Mesodermal cell (in vitro differentiated cells): ENCODE results near the gene STARD6. TPM values are rescaled to one million over a fixed set of nuclear protein-coding genes. Genes with fewer than 3 reads are reported as not detected.

Experiments
- H3K27ac ChIP-seq: 2 replicates; pipeline ENCODE4 v1.7.0; 2013; ENCODE audit warnings: mild to moderate bottlenecking, low read depth, low read length, moderate library complexity; ENCODE audit not compliant: severe bottlenecking
- H3K36me3 ChIP-seq: 2 replicates; pipeline ENCODE4 v1.7.1; 2013; ENCODE audit warnings: mild to moderate bottlenecking, low read length, moderate library complexity; ENCODE audit not compliant: control insufficient read depth, insufficient read depth
- H3K4me1 ChIP-seq: one replicate; pipeline ENCODE4 v1.7.1; 2013; ENCODE audit warnings: mild to moderate bottlenecking, low read length; ENCODE audit not compliant: insufficient read depth, control insufficient read depth, poor library complexity, severe bottlenecking
- H3K4me3 ChIP-seq: 2 replicates; pipeline ENCODE4 v1.7.0; 2013; ENCODE audit warnings: low read length, control low read depth, mild to moderate bottlenecking; ENCODE audit not compliant: insufficient read depth, poor library complexity, severe bottlenecking; ENCODE audit errors: extremely low read depth
- H3K9me3 ChIP-seq: 2 replicates; pipeline ENCODE4 v1.7.1; 2013; ENCODE audit warnings: mild to moderate bottlenecking, low read length, moderate library complexity; ENCODE audit not compliant: control insufficient read depth
- WGBS, 2 experiments: methylation state at CpG; one replicate each; pipeline ENCODE4 v1.1.5; 2013; ENCODE audit warnings: missing lambda C conversion rate in 2 of 2; ENCODE audit not compliant: insufficient coverage in 2 of 2; 5-methylcytosine and 5-hydroxymethylcytosine counted together
- polyA plus RNA-seq, 2 experiments: library from polyadenylated mRNA; stranded (reverse); fragments of 50-300 nt; gene quantifications; one replicate each; pipeline ENCODE4 v1.2.3, GENCODE V29; 2013

Gene STARD6, protein sequence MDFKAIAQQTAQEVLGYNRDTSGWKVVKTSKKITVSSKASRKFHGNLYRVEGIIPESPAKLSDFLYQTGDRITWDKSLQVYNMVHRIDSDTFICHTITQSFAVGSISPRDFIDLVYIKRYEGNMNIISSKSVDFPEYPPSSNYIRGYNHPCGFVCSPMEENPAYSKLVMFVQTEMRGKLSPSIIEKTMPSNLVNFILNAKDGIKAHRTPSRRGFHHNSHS
- not detected for polyA plus RNA-seq (2013, experiment 1 of 2)
- not detected for polyA plus RNA-seq (2013, experiment 2 of 2)

DNA sequence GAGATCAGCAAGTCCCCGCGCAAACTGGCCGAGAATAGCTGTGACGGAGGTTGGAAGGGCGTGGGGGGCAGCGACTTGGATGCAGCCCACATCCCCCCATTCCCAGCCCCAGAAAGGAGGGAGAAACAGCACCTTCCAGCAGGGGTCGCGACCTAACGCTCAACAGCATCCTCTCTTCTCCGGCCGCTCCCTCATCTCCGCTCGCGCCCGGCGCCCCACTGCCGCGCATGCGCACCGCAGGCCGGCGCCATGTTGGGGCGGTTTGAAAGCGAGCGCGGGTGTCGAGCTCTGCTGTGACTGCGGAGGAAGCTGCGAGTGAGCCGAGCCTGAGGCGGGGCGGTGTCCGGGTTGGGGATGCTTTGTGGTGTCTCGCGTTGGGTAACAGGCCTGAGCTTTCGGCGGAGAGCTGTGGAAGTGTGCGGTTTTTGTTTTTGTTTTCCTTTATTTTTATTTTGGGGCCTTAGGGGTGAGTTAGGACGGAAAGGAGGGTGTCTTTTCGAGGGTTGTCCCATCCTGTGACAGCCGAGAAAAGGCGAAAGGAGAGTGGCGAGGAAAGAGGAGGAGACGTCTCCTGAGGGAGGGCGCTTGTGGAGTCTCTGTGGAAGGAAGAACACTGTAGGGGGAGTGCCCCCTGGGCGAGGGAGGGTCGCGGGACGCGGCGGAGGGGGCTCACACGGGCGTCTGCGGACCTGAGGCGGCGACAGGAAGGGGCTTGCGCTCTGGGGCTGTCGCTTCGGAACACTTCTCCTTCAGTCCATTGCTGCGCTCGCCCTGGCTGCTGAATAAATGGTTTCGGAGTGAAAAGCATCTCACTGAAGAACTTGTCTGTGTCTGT is at the start of gene STARD6, which contains the start of gene C18orf54:
TSS of gene STARD6 (minus strand) at position 199 of the 835 bp plus-strand sequence. CDS start 3,285 bp downstream, outside the sequence.
TSS of gene C18orf54 (plus strand) at position 247 of the 835 bp plus-strand sequence. CDS start 2,667 bp downstream, outside the sequence.
- 1% methylated on average over 51 to 54 of the region's 62 CpGs for WGBS, 2 experiments

DNA sequence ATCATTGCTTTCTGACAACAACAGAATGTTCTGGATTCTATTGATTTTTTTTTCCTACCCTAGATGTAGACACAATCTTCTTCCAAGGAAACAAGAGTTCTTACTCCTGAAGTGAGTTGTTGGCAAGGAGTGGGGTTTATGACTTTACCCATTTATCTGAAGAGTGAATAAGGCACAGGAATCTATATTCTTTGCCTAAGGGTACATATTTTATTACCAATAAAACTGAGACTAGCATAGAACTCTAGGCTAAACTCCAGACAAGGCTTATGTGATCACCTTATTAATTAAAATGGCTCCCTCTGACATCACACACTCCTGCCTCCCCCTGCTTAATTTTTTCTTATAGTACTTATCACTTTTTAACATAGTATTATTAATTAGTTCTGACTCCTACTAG is 47.6 kb upstream of the STARD6 start:
- Histone ChIP-seq H3K4me1 (no peaks in the 10 kb centered on the region), H3K27ac (no peak overlapping the region), H3K9me3 (no peaks in the 10 kb centered on the region), H3K36me3 (no peaks in the 10 kb centered on the region), H3K4me3 (no peak overlapping the region)

More for the DNA sequence above, at the start of gene STARD6, which contains the start of gene C18orf54:
- Histone ChIP-seq H3K4me3 (peak within 1 kb of the TSS; percentile 88), H3K27ac (peak within 1 kb of the TSS; percentile 90), H3K4me1 (peaks cover 5% of the 10 kb centered on the region), H3K36me3 (peaks cover 20% of the 10 kb centered on the region), H3K9me3 (no peaks in the 10 kb centered on the region)

- Histone ChIP-seq H3K9me3 (no peaks in the 10 kb centered on the region), H3K36me3 (no peaks in the 10 kb centered on the region), H3K4me1 (no peaks in the 10 kb centered on the region), H3K4me3 (no peak overlapping the region), H3K27ac (no peak overlapping the region)
- no CpG with 5 or more reads among the region's 1 CpG for WGBS, 2 experiments
Observed at GRCh38 chr18:54396760-54397159, 39.1 kb upstream of the STARD6 start.

DNA sequence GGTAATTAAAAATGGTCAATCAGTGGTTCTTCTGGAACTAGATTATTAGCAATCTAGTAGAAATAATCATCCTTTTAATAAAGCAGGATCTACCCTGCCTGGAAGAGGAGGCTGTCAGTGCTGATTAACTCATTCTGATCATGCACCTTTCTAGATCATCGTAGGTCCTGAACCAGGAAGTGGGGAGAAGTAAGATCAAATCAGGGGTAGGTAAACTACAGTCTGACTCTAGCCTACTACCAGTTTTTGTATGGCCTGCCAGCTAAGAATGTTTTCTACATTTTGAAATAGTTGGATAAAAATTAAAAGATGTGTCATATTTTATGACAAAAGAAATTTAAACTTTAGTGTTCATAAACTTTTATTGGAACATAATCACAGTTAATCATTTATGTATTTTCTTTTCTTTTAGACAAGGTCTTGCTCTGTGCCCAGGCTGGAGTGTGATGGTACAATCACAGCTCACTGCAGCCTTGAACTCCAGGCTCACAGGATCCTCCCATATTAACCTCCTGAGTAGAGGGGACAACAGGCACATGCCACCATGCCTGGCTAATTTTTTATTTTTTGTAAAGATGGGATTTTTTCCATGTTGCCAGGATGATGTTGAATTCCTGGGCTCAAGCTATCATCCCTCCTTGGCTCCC is 36.1 kb upstream of the STARD6 start:
- WGBS, 2 experiments, result 100% methylated on average over 1 of the region's 1 CpG; no CpG with 5 or more reads in 1 of the 2 experiments
- no peak overlapping the region for H3K27ac ChIP-seq
- peaks cover 5% of the 10 kb centered on the region for H3K4me1 ChIP-seq
- no peaks in the 10 kb centered on the region for H3K36me3 ChIP-seq
- H3K9me3 ChIP-seq, result no peaks in the 10 kb centered on the region
- no peak overlapping the region for H3K4me3 ChIP-seq

GRCh38 chr18:54392543-54393023 is 34.9 kb upstream of the STARD6 start:
- WGBS, 2 experiments, result 0% methylated on average over 1 to 2 of the region's 3 CpGs
- Histone ChIP-seq H3K36me3 (no peaks in the 10 kb centered on the region), H3K4me1 (peaks cover 16% of the 10 kb centered on the region), H3K4me3 (no peak overlapping the region), H3K27ac (no peak overlapping the region), H3K9me3 (peaks cover 9% of the 10 kb centered on the region)

GRCh38 chr18:54390838-54391237 is 33.2 kb upstream of the STARD6 start:
- H3K27ac ChIP-seq, result no peak overlapping the region
- no peak overlapping the region for H3K4me3 ChIP-seq
- H3K4me1 ChIP-seq, result peaks cover 26% of the 10 kb centered on the region
- 96 to 100% methylated on average over 2 of the region's 3 CpGs for WGBS, 2 experiments
- H3K36me3 ChIP-seq, result no peaks in the 10 kb centered on the region
- H3K9me3 ChIP-seq, result peaks cover 16% of the 10 kb centered on the region

DNA sequence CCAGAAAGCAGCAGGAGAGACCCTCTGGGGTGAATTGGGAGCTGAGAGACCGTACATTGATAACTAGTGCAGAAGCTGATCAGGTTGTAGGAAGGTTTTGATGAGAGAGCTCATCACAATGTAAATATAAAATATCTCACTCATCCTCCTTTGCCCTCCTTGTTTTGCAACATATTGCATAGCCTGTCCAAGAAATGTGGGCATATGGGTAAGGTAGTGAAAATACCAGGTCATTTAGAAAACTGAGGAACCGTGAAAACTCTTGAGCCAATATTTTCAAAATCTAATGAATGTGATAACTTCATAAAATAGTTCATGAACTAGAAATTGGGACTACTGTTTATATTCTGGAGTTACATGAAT is 31.5 kb upstream of the STARD6 start:
- peaks cover 30% of the 10 kb centered on the region for H3K4me1 ChIP-seq
- no peak overlapping the region for H3K4me3 ChIP-seq
- H3K36me3 ChIP-seq, result no peaks in the 10 kb centered on the region
- WGBS, 2 experiments, result no CpG with 5 or more reads among the region's 2 CpGs
- H3K9me3 ChIP-seq, result peaks cover 16% of the 10 kb centered on the region
- H3K27ac ChIP-seq, result peak overlapping the region; percentile 94

DNA sequence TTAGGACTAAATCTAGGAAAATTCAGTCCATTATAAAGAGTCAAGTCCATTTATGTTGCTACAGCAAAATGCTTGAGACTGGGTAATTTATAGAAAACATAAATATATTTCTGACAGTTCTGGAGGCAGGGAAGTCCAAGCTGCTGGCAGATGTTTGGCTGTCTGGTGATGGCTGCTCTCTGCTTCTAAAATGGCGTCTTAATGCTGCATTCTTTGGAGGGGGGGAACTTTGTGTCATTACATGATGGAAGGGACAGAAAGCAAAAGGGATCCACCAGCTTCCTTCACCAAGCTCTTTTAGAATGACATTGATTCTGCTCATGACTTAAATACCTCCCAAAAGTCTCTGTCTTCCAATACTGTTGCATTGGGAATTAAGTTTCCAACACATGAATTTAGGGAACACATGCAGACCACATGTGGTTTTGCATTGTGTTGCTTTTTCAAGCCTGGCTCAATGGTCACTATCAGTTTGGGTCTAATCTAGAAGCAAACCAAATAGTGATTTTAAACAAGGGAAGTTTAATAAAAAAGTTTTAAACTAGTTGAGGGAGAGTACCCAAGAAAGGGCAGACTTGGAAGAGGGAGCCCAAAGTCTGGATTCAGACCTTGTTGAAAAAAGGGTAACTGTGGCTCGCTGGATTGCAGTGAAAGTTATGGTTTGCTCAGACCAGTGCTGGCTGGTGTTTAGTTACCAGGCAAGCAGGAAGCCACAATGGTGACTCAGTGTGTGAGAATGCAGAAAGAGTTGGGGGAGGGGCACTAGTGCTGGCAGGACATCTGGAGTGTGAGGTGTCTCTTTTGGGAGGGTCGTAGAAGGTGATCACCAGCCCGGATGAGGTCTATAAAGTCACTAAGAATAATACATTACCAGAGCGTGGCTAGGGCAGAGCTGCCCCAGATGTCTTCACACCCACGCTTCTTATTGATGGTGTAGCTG is 30.8 kb upstream of the STARD6 start:
- Histone ChIP-seq H3K36me3 (no peaks in the 10 kb centered on the region), H3K9me3 (peaks cover 16% of the 10 kb centered on the region), H3K27ac (peak overlapping the region; percentile 94), H3K4me1 (peaks cover 30% of the 10 kb centered on the region), H3K4me3 (no peak overlapping the region)
- WGBS, 2 experiments, result 50 to 67% methylated on average over 1 to 2 of the region's 6 CpGs

- Histone ChIP-seq H3K9me3 (peaks cover 16% of the 10 kb centered on the region), H3K4me1 (peaks cover 30% of the 10 kb centered on the region), H3K36me3 (no peaks in the 10 kb centered on the region), H3K4me3 (no peak overlapping the region), H3K27ac (peak overlapping the region; percentile 94)
- WGBS, 2 experiments, result 96 to 100% methylated on average over 2 of the region's 3 CpGs
Observed at GRCh38 chr18:54387631-54388030, 30.0 kb upstream of the STARD6 start.
